Suprapubic skin (tissue), 4 donors: ENCODE results near the gene PRKCQ. TPM values are rescaled to one million over a fixed set of nuclear protein-coding genes. Genes with fewer than 3 reads are reported as not detected.
"Not testable (repeated sequence)": the region's sequence is repeated elsewhere in the genome, so short reads cannot be mapped to it uniquely, and the experiment has no call there.

Experiments used
- DNase-seq, 2 donors: peaks; one replicate each; pipeline ENCODE4 v3.0.0-alpha.2; 2019; ENCODE audit warnings: low spot score in 2 of 2
- H3K27ac ChIP-seq: fragments of 200-600 bp; sonication (generic); one replicate; pipeline ENCODE4 v1.5.1; 2019
- H3K27me3 ChIP-seq: fragments of 200-600 bp; sonication (generic); one replicate; pipeline ENCODE4 v1.5.1; 2019
- H3K36me3 ChIP-seq: fragments of 200-600 bp; sonication (generic); one replicate; pipeline ENCODE4 v1.5.1; 2019
- H3K4me1 ChIP-seq: fragments of 200-600 bp; sonication (generic); one replicate; pipeline ENCODE4 v1.5.1; 2019
- H3K4me3 ChIP-seq: fragments of 200-600 bp; sonication (generic); one replicate; pipeline ENCODE4 v1.5.1; 2019; ENCODE audit warnings: mild to moderate bottlenecking
- H3K9me3 ChIP-seq: fragments of 200-600 bp; sonication (generic); one replicate; pipeline ENCODE4 v1.5.1; 2019
- EP300 ChIP-seq: sonication (generic); formaldehyde crosslinking; IDR thresholded peaks from one replicate; pipeline ENCODE4 v1.6.1; 2017; ENCODE audit warnings: antibody characterized with exemption
- POLR2A ChIP-seq, 2 donors: fragments of 450-650 bp; IDR thresholded peaks; one replicate each; pipeline ENCODE4 v1.6.1; 2017; ENCODE audit warnings: antibody characterized with exemption in 2 of 2, mild to moderate bottlenecking in 2 of 2, moderate library complexity in 2 of 2
- POLR2AphosphoS5 ChIP-seq, 3 donors: sonication (generic); formaldehyde crosslinking; IDR thresholded peaks; one replicate each; pipeline ENCODE4 v1.6.1; 2017; ENCODE audit warnings: antibody characterized with exemption in 3 of 3
- WGBS: methylation state at CpG from one replicate; pipeline ENCODE4 v1.1.5; 2018; 5-methylcytosine and 5-hydroxymethylcytosine counted together
- total RNA-seq, 4 donors: library from RNA; depleted of rRNA; stranded (reverse); fragments of >200 nt; gene quantifications; one replicate each; pipeline ENCODE4 v1.1.0, GENCODE V29; 2016
- TF ChIP-seq, protein P1 (sequence below), 2 donors: fragments of 200-600 bp in 1 of 2; fragments of 450-650 bp in 1 of 2; sonication (generic) in 1 of 2; IDR thresholded peaks; one replicate each; pipeline ENCODE4 v1.5.1; 2016 to 2019; ENCODE audit warnings: antibody characterized with exemption in 2 of 2, mild to moderate bottlenecking in 1 of 2, moderate library complexity in 1 of 2

Gene PRKCQ
- total RNA-seq, 4 donors from 2014 or later: 0.51 to 1.0 TPM; not detected in 2

DNA sequence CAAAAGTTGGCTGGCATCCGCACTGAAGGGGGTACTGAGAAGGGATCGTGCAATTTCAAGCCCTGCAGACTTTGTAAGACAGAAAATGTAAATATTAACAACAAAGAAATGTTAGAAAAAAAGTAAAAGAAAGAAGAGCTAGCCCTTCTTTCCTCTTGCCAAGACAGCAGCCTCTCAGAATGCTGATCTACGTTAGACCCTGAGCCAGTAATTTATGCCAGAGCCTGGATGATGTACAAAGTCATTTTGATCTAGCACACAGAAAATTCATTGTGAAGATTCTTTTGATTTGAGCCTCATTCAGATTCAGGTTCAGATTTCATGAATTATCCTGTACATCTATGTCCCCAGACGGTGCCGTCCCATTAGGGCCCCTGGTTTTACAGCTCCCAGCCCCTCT lies 105.2 kb downstream of the PRKCQ start:
- DNase-seq: no peak
- Histone ChIP-seq H3K36me3 (no peaks in the 10 kb centered on the region), H3K27ac (no peak overlapping the region), H3K9me3 (no peaks in the 10 kb centered on the region), H3K27me3 (no peaks in the 10 kb centered on the region), H3K4me1 (no peaks in the 10 kb centered on the region), H3K4me3 (no peak overlapping the region)
- TF ChIP-seq EP300: no peak
- WGBS: 54% methylated on average over 5 of the region's 5 CpGs

DNA sequence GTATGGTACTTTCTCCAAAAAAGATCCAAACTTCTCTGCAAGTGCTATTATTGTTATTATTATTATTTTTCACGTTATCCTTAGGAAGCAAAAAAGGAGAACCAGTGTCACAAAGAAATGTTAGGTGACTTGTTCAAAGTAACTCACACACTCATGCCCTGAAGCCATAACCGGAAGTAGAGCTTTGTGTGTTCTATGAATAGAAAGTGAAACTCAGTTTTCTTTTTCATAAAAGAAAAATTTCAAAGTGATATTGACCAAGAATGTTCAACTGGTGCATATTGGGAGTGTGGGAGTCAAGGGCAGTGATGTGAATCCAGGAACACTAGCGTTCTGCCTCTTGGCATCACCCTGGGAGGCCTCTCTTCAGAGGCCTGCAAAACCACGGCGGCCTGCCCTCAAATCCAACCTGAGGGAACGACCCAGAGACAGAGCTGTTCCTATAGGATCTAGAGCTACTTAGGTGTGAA lies 106.1 kb downstream of the PRKCQ start:
- TF ChIP-seq, protein P1, sequence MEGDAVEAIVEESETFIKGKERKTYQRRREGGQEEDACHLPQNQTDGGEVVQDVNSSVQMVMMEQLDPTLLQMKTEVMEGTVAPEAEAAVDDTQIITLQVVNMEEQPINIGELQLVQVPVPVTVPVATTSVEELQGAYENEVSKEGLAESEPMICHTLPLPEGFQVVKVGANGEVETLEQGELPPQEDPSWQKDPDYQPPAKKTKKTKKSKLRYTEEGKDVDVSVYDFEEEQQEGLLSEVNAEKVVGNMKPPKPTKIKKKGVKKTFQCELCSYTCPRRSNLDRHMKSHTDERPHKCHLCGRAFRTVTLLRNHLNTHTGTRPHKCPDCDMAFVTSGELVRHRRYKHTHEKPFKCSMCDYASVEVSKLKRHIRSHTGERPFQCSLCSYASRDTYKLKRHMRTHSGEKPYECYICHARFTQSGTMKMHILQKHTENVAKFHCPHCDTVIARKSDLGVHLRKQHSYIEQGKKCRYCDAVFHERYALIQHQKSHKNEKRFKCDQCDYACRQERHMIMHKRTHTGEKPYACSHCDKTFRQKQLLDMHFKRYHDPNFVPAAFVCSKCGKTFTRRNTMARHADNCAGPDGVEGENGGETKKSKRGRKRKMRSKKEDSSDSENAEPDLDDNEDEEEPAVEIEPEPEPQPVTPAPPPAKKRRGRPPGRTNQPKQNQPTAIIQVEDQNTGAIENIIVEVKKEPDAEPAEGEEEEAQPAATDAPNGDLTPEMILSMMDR (IDR thresholded peaks at IDR 0.05): no peak
- TF ChIP-seq EP300 (no peak), POLR2A (IDR thresholded peaks at IDR 0.05) (no peak), POLR2AphosphoS5 (IDR thresholded peaks at IDR 0.05) (no peak)
- Histone ChIP-seq H3K4me3 (no peak overlapping the region), H3K36me3 (no peaks in the 10 kb centered on the region), H3K9me3 (no peaks in the 10 kb centered on the region), H3K27me3 (no peaks in the 10 kb centered on the region), H3K27ac (no peak overlapping the region), H3K4me1 (no peaks in the 10 kb centered on the region)
- 57% methylated on average over 6 of the region's 6 CpGs for WGBS
- no peak for DNase-seq

DNA sequence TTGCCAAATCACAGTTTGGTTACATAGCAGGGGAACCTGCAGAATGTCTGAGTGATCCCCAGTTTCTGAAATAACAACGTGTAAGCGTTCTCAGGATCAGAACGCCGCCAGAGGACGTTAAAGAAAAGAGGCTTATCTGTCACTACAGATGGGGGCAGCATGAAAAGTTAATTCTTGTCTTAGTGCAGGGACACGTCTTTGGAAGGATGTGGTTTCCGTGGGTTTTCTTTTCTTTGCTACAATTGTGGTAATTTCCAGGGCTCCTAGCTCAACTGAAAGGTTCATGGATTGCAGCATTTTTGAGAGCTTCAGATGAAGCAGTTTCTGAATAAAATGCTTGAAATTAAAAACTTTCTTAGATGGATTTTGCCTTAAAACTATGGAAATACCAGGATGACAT lies 106.6 kb downstream of the PRKCQ start:
- no peak overlapping the region for H3K4me3 ChIP-seq
- no peaks in the 10 kb centered on the region for H3K9me3 ChIP-seq
- no peak overlapping the region for H3K27ac ChIP-seq
- no peaks in the 10 kb centered on the region for H3K36me3 ChIP-seq
- no peak for TF ChIP-seq EP300
- TF ChIP-seq, protein P1 (IDR thresholded peaks at IDR 0.05): no peak
- TF ChIP-seq POLR2AphosphoS5 (IDR thresholded peaks at IDR 0.05): no peak
- no peak for TF ChIP-seq POLR2A (IDR thresholded peaks at IDR 0.05)
- H3K27me3 ChIP-seq: no peaks in the 10 kb centered on the region
- 78% methylated on average over 7 of the region's 7 CpGs for whole genome bisulfite sequencing
- H3K4me1 ChIP-seq: no peaks in the 10 kb centered on the region
- DNase-seq: no peak

DNA sequence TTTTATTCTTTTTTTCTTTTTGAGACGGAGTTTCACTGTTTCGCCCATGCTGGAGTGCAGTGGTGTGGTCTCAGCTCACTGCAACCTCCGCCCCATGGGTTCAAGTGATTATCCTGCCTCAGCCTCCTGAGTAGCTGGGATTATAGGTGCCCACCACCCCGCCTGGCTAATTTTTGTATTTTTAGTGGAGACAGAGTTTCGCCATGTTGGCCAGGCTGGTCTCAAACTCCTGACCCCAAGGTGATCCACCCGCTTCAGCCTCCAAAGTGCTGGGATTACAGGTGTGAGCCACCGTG lies 107.4 kb downstream of the PRKCQ start:
- WGBS: 86% methylated on average over 7 of the region's 7 CpGs
- H3K27me3 ChIP-seq, H3K27ac ChIP-seq, H3K9me3 ChIP-seq, H3K4me3 ChIP-seq, H3K36me3 ChIP-seq, H3K4me1 ChIP-seq, DNase-seq: not testable (repeated sequence)

DNA sequence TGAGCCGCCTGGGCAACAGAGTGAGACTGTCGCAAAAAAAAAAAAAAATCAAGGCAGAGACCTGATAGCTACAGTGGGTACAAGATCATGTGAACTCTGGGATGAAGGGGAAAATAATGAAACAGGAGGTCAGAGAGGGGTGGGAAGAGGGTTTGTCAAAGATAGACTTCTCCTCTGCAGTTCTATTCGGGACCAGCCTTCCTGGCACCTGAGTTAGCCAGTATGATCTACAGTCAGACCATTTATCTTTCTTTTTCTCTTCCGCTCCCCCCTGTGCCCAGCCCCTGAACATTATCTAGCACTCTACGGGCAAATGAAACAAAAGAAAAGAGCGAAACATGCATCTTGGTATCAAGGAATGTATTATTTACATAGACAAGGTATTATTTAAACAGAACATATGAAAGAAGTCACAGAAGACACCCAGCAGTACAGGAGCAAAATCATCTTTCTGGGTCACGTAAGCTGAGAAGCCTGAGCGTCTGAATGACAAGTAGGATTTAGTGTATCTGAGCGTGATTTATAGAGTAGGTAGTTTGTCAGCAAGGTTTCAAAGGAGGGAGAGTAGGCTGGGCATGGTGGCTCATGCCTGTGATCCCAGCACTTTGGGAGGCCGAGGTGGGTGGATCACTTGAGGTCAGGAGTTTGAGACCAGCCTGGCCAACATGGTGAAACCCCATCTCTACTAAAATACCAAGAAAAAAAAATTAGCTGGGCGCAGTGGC lies 109.0 kb downstream of the PRKCQ start:
- TF ChIP-seq, protein P1 (IDR thresholded peaks at IDR 0.05): no peak
- TF ChIP-seq POLR2A (IDR thresholded peaks at IDR 0.05) (no peak), EP300 (no peak), POLR2AphosphoS5 (IDR thresholded peaks at IDR 0.05) (no peak)
- Histone ChIP-seq H3K9me3 (no peaks in the 10 kb centered on the region), H3K4me1 (no peaks in the 10 kb centered on the region), H3K27ac (no peak overlapping the region), H3K36me3 (no peaks in the 10 kb centered on the region), H3K27me3 (no peaks in the 10 kb centered on the region), H3K4me3 (no peak overlapping the region)
- 88% methylated on average over 11 of the region's 11 CpGs for WGBS
- no peak for DNase-seq

DNA sequence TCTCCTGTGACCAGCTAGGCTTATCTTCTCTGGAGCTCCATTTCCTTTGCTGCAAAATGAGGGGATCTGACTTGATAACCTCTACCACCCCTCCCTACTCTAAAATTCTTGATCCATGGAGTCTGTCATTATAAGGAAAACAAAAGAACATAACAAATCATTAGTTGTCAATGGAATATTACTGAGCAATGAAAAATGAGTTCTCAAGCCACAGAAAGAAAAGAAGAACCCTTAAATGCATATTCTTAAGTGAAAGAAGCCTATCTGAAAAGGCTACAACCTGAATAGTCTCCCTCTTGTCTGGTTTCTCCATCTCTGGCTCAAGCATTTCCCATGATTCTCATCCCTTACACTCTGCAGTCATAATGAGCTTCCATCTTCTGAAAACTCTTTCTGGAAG lies 110.4 kb downstream of the PRKCQ start:
- no peak overlapping the region for H3K27ac ChIP-seq
- no peak for TF ChIP-seq EP300
- TF ChIP-seq POLR2A (IDR thresholded peaks at IDR 0.05): no peak
- TF ChIP-seq, protein P1 (IDR thresholded peaks at IDR 0.05): no peak
- TF ChIP-seq POLR2AphosphoS5 (IDR thresholded peaks at IDR 0.05): no peak
- DNase-seq: no peak
- H3K9me3 ChIP-seq: no peaks in the 10 kb centered on the region
- H3K27me3 ChIP-seq: no peaks in the 10 kb centered on the region
- H3K4me1 ChIP-seq: no peaks in the 10 kb centered on the region
- H3K4me3 ChIP-seq: no peak overlapping the region
- no peaks in the 10 kb centered on the region for H3K36me3 ChIP-seq
